ENCODE measurements around the gene TYK2. TPM values are rescaled to one million over a fixed set of nuclear protein-coding genes. Genes with fewer than 3 reads are reported as not detected.
A peak's percentile ranks its signal among the peaks of the same experiment; 100 is the strongest.

TYK2 gene
- total and polyA plus RNA-seq, 2 of the 13 experiments (the other 11 are each of a cell fraction or from before 2014, with no cell fraction given): 38.8 to 60.1 TPM

DNA sequence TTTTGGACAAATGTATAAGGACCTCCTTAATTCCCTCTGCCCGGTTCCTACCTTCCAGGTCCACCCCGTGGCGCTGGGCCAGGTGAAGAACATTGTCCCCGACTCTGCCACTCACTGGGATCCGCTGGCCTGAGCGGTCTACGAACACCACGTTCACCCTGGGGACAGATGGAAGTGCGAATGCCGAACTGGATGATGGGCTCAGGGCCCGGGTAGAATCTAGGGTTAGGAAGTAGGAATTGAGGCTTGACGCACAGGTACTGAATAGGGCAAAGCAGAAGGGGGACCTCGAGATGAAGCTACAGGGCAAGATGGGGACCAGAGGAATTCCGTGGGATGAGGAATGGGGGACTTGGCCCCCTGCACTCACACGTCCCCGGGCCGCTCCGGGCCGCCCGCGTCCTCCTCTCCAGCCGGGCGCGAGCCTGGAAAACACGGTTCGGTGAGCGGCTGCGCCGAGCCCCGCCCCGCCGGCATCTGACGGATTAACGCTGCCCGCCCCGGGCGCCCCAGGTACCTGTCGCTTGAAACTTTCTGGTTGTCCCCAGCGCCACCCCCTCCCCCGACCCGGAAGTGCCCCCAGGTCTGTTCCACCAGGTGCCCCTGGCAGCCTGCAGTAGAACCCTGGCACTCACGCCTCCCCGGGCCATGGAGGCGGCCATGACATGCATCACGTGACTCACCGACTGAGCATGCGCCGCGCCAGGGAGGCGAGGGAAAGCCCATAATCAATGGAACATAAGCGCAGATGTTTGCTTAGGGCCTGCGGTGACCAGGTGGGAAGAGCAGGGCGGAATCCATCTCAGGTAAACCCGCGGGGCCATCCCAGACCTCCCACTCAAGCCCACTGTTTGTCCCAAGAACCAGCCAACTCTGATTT is 64.8 kb downstream of the TYK2 start, which contains the start of gene FDX2 (continued):
- TF ChIP-seq, protein P1, sequence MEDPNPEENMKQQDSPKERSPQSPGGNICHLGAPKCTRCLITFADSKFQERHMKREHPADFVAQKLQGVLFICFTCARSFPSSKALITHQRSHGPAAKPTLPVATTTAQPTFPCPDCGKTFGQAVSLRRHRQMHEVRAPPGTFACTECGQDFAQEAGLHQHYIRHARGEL (CRISPR knock-in tag; IDR thresholded peaks at IDR 0.05): no peak
- TF ChIP-seq FOXA1 (IDR thresholded peaks at IDR 0.05) (no peak), FOXA1 (CRISPR knock-in tag; IDR thresholded peaks at IDR 0.05) (peak; percentile 93), ZC3H4 (CRISPR knock-in tag; IDR thresholded peaks at IDR 0.05; ENCODE audit: borderline replicate concordance) (no peak), RFX1 (IDR thresholded peaks at IDR 0.05) (no peak), ZNF670 (CRISPR knock-in tag; IDR thresholded peaks at IDR 0.05; ENCODE audit: borderline replicate concordance) (no peak), HOXA5 (CRISPR knock-in tag; IDR thresholded peaks at IDR 0.05) (no peak), SIX1 (CRISPR knock-in tag; IDR thresholded peaks at IDR 0.05; ENCODE audit: borderline replicate concordance) (peak; percentile 25; the same call in 1 of the 2 replicates), ZNF672 (CRISPR knock-in tag; IDR thresholded peaks at IDR 0.05) (no peak), CREB1 (IDR thresholded peaks at IDR 0.05) (0 out of 2 replicates have a peak, but pooled peaks have one; percentile 13), CREB1 (CRISPR knock-in tag; IDR thresholded peaks at IDR 0.05) (no peak), ZNF34 (CRISPR knock-in tag; IDR thresholded peaks at IDR 0.05; ENCODE audit: borderline replicate concordance) (0 out of 2 replicates have a peak, but pooled peaks have one; percentile 57), ZFP90 (CRISPR knock-in tag; IDR thresholded peaks at IDR 0.05; ENCODE audit: borderline replicate concordance) (no peak)
- TF ChIP-seq, protein P2, sequence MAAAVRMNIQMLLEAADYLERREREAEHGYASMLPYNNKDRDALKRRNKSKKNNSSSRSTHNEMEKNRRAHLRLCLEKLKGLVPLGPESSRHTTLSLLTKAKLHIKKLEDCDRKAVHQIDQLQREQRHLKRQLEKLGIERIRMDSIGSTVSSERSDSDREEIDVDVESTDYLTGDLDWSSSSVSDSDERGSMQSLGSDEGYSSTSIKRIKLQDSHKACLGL (CRISPR knock-in tag; IDR thresholded peaks at IDR 0.05): peak; percentile 89; the same call in 1 of the 2 replicates
- TF ChIP-seq, protein P3, sequence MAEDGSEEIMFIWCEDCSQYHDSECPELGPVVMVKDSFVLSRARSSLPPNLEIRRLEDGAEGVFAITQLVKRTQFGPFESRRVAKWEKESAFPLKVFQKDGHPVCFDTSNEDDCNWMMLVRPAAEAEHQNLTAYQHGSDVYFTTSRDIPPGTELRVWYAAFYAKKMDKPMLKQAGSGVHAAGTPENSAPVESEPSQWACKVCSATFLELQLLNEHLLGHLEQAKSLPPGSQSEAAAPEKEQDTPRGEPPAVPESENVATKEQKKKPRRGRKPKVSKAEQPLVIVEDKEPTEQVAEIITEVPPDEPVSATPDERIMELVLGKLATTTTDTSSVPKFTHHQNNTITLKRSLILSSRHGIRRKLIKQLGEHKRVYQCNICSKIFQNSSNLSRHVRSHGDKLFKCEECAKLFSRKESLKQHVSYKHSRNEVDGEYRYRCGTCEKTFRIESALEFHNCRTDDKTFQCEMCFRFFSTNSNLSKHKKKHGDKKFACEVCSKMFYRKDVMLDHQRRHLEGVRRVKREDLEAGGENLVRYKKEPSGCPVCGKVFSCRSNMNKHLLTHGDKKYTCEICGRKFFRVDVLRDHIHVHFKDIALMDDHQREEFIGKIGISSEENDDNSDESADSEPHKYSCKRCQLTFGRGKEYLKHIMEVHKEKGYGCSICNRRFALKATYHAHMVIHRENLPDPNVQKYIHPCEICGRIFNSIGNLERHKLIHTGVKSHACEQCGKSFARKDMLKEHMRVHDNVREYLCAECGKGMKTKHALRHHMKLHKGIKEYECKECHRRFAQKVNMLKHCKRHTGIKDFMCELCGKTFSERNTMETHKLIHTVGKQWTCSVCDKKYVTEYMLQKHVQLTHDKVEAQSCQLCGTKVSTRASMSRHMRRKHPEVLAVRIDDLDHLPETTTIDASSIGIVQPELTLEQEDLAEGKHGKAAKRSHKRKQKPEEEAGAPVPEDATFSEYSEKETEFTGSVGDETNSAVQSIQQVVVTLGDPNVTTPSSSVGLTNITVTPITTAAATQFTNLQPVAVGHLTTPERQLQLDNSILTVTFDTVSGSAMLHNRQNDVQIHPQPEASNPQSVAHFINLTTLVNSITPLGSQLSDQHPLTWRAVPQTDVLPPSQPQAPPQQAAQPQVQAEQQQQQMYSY (CRISPR knock-in tag; IDR thresholded peaks at IDR 0.05): no peak; the same call in 1 of the 2 replicates
- TF ChIP-seq, protein P4, sequence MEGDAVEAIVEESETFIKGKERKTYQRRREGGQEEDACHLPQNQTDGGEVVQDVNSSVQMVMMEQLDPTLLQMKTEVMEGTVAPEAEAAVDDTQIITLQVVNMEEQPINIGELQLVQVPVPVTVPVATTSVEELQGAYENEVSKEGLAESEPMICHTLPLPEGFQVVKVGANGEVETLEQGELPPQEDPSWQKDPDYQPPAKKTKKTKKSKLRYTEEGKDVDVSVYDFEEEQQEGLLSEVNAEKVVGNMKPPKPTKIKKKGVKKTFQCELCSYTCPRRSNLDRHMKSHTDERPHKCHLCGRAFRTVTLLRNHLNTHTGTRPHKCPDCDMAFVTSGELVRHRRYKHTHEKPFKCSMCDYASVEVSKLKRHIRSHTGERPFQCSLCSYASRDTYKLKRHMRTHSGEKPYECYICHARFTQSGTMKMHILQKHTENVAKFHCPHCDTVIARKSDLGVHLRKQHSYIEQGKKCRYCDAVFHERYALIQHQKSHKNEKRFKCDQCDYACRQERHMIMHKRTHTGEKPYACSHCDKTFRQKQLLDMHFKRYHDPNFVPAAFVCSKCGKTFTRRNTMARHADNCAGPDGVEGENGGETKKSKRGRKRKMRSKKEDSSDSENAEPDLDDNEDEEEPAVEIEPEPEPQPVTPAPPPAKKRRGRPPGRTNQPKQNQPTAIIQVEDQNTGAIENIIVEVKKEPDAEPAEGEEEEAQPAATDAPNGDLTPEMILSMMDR (CRISPR knock-in tag; IDR thresholded peaks at IDR 0.05): no peak
- TF ChIP-seq, protein P5, sequence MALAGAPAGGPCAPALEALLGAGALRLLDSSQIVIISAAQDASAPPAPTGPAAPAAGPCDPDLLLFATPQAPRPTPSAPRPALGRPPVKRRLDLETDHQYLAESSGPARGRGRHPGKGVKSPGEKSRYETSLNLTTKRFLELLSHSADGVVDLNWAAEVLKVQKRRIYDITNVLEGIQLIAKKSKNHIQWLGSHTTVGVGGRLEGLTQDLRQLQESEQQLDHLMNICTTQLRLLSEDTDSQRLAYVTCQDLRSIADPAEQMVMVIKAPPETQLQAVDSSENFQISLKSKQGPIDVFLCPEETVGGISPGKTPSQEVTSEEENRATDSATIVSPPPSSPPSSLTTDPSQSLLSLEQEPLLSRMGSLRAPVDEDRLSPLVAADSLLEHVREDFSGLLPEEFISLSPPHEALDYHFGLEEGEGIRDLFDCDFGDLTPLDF (CRISPR knock-in tag; IDR thresholded peaks at IDR 0.05): no peak
- TF ChIP-seq, protein P6, sequence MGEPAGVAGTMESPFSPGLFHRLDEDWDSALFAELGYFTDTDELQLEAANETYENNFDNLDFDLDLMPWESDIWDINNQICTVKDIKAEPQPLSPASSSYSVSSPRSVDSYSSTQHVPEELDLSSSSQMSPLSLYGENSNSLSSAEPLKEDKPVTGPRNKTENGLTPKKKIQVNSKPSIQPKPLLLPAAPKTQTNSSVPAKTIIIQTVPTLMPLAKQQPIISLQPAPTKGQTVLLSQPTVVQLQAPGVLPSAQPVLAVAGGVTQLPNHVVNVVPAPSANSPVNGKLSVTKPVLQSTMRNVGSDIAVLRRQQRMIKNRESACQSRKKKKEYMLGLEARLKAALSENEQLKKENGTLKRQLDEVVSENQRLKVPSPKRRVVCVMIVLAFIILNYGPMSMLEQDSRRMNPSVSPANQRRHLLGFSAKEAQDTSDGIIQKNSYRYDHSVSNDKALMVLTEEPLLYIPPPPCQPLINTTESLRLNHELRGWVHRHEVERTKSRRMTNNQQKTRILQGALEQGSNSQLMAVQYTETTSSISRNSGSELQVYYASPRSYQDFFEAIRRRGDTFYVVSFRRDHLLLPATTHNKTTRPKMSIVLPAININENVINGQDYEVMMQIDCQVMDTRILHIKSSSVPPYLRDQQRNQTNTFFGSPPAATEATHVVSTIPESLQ (CRISPR knock-in tag; conservative IDR thresholded peaks at IDR 0.05): no peak
- TF ChIP-seq, protein P7, sequence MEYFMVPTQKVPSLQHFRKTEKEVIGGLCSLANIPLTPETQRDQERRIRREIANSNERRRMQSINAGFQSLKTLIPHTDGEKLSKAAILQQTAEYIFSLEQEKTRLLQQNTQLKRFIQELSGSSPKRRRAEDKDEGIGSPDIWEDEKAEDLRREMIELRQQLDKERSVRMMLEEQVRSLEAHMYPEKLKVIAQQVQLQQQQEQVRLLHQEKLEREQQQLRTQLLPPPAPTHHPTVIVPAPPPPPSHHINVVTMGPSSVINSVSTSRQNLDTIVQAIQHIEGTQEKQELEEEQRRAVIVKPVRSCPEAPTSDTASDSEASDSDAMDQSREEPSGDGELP (IDR thresholded peaks at IDR 0.05; ENCODE audit: borderline replicate concordance, low read depth): 0 out of 2 replicates have a peak, but pooled peaks have one; percentile 42
